ENCODE measurements around the gene MAP3K8. TPM values are rescaled to one million over a fixed set of nuclear protein-coding genes. Genes with fewer than 3 reads are reported as not detected.

Gene MAP3K8
- total RNA-seq, 1 donor from 2014 or later: 5.1 TPM

- no peaks in the 10 kb centered on the region for H3K36me3 Mint-ChIP-seq (ENCODE audit: low read depth, unreplicated experiment)
- Histone ChIP-seq H3K9ac (ENCODE audit: low read length) (no peak overlapping the region), H3K4me1 (ENCODE audit: insufficient read depth, low read length) (peaks cover 3% of the 10 kb centered on the region), H3K27me3 (ENCODE audit: insufficient read depth, low read length) (peaks cover 13% of the 10 kb centered on the region), H3K36me3 (ENCODE audit: insufficient read depth, low read length) (no peaks in the 10 kb centered on the region), H2AFZ (ENCODE audit: low read depth, low read length) (no peak overlapping the region), H3K4me2 (ENCODE audit: low read length) (no peak overlapping the region), H4K20me1 (ENCODE audit: insufficient read depth, low read length) (no peaks in the 10 kb centered on the region), H3K79me2 (ENCODE audit: insufficient read depth, low read length) (no peaks in the 10 kb centered on the region), H3K27ac (ENCODE audit: low read depth, low read length) (no peak overlapping the region), H3K9me3 (ENCODE audit: insufficient read depth, low read depth, low read length) (no peaks in the 10 kb centered on the region), H3K4me3 (ENCODE audit: insufficient read depth, low read depth, low read length) (no peak overlapping the region)
- peaks cover 2% of the 10 kb centered on the region for H3K4me1 Mint-ChIP-seq (ENCODE audit: low read depth, unreplicated experiment)
- FAIRE-seq (no peak), DNase-seq (ENCODE audit: low read depth) (no peak)
- no peak overlapping the region for H3K4me3 Mint-ChIP-seq (ENCODE audit: unreplicated experiment)
- no peak for TF ChIP-seq EZH2 (IDR thresholded peaks at IDR 0.05; ENCODE audit: insufficient read depth, low read length)
- no peak for TF ChIP-seq CTCF (IDR thresholded peaks at IDR 0.05; ENCODE audit: insufficient read depth, low read depth, low read length)
- H3K9me3 Mint-ChIP-seq (ENCODE audit: unreplicated experiment): no peaks in the 10 kb centered on the region
- H3K27me3 Mint-ChIP-seq (ENCODE audit: low read depth, unreplicated experiment): peaks cover 16% of the 10 kb centered on the region
- no peak overlapping the region for H3K27ac Mint-ChIP-seq (ENCODE audit: unreplicated experiment)
Measured at GRCh38 chr10:30390207-30390606, 43.8 kb upstream of the MAP3K8 start.

- no peak for TF ChIP-seq CTCF (IDR thresholded peaks at IDR 0.05; ENCODE audit: insufficient read depth, low read depth, low read length)
- no peak for TF ChIP-seq EZH2 (IDR thresholded peaks at IDR 0.05; ENCODE audit: insufficient read depth, low read length)
- H4K20me1 ChIP-seq (ENCODE audit: insufficient read depth, low read length): no peaks in the 10 kb centered on the region
- no peaks in the 10 kb centered on the region for H3K36me3 ChIP-seq (ENCODE audit: insufficient read depth, low read length)
- no peak for FAIRE-seq
- Mint-ChIP-seq H3K4me3 (ENCODE audit: unreplicated experiment) (no peak overlapping the region), H3K4me1 (ENCODE audit: low read depth, unreplicated experiment) (peaks cover 2% of the 10 kb centered on the region), H3K27me3 (ENCODE audit: low read depth, unreplicated experiment) (peaks cover 16% of the 10 kb centered on the region), H3K9me3 (ENCODE audit: unreplicated experiment) (no peaks in the 10 kb centered on the region), H3K36me3 (ENCODE audit: low read depth, unreplicated experiment) (no peaks in the 10 kb centered on the region), H3K27ac (ENCODE audit: unreplicated experiment) (no peak overlapping the region)
- no peak overlapping the region for H3K4me2 ChIP-seq (ENCODE audit: low read length)
- no peak overlapping the region for H2AFZ ChIP-seq (ENCODE audit: low read depth, low read length)
- no peaks in the 10 kb centered on the region for H3K79me2 ChIP-seq (ENCODE audit: insufficient read depth, low read length)
- DNase-seq (ENCODE audit: low read depth): no peak
- no peak overlapping the region for H3K27ac ChIP-seq (ENCODE audit: low read depth, low read length)
- no peaks in the 10 kb centered on the region for H3K9me3 ChIP-seq (ENCODE audit: insufficient read depth, low read depth, low read length)
- peaks cover 3% of the 10 kb centered on the region for H3K4me1 ChIP-seq (ENCODE audit: insufficient read depth, low read length)
- H3K4me3 ChIP-seq (ENCODE audit: insufficient read depth, low read depth, low read length): no peak overlapping the region
- peaks cover 16% of the 10 kb centered on the region for H3K27me3 ChIP-seq (ENCODE audit: insufficient read depth, low read length)
- no peak overlapping the region for H3K9ac ChIP-seq (ENCODE audit: low read length)
Measured at GRCh38 chr10:30391266-30391665, 42.7 kb upstream of the MAP3K8 start.

- H4K20me1 ChIP-seq (ENCODE audit: insufficient read depth, low read length): no peaks in the 10 kb centered on the region
- no peaks in the 10 kb centered on the region for H3K9me3 Mint-ChIP-seq (ENCODE audit: unreplicated experiment)
- peaks cover 1% of the 10 kb centered on the region for H3K4me1 Mint-ChIP-seq (ENCODE audit: low read depth, unreplicated experiment)
- H3K36me3 ChIP-seq (ENCODE audit: insufficient read depth, low read length): no peaks in the 10 kb centered on the region
- DNase-seq (ENCODE audit: low read depth): peak; percentile 18
- peak overlapping the region; percentile 56 for H2AFZ ChIP-seq (ENCODE audit: low read depth, low read length)
- no peak overlapping the region for H3K4me3 ChIP-seq (ENCODE audit: insufficient read depth, low read depth, low read length)
- TF ChIP-seq EZH2 (IDR thresholded peaks at IDR 0.05; ENCODE audit: insufficient read depth, low read length): no peak
- peak; percentile 67 for TF ChIP-seq CTCF (IDR thresholded peaks at IDR 0.05; ENCODE audit: insufficient read depth, low read depth, low read length)
- H3K4me2 ChIP-seq (ENCODE audit: low read length): peak overlapping the region; percentile 64
- peaks cover 3% of the 10 kb centered on the region for H3K4me1 ChIP-seq (ENCODE audit: insufficient read depth, low read length)
- H3K9ac ChIP-seq (ENCODE audit: low read length): no peak overlapping the region
- no peaks in the 10 kb centered on the region for H3K79me2 ChIP-seq (ENCODE audit: insufficient read depth, low read length)
- no peak overlapping the region for H3K4me3 Mint-ChIP-seq (ENCODE audit: unreplicated experiment)
- H3K27me3 ChIP-seq (ENCODE audit: insufficient read depth, low read length): peaks cover 21% of the 10 kb centered on the region
- peaks cover 16% of the 10 kb centered on the region for H3K27me3 Mint-ChIP-seq (ENCODE audit: low read depth, unreplicated experiment)
- no peak overlapping the region for H3K27ac ChIP-seq (ENCODE audit: low read depth, low read length)
- H3K9me3 ChIP-seq (ENCODE audit: insufficient read depth, low read depth, low read length): no peaks in the 10 kb centered on the region
- no peak for FAIRE-seq
- H3K27ac Mint-ChIP-seq (ENCODE audit: unreplicated experiment): no peak overlapping the region
- H3K36me3 Mint-ChIP-seq (ENCODE audit: low read depth, unreplicated experiment): no peaks in the 10 kb centered on the region
Measured at GRCh38 chr10:30392564-30392990, 41.4 kb upstream of the MAP3K8 start.
